ENCODE data around the gene KDM6B. TPM values are rescaled to one million over a fixed set of nuclear protein-coding genes. Genes with fewer than 3 reads are reported as not detected.

KDM6B gene
- total RNA-seq, 4 donors from 2014 or later = 4.8 to 14.4 (median 10.4) TPM

GRCh38 chr17:7825206-7825990 is 8.6 kb upstream of the KDM6B start:
- intact Hi-C loops (cut with DNase I) = no loop called here
- WGBS, 2 donors = 48 to 49% methylated on average over 12 of the region's 12 CpGs
- Histone ChIP-seq H3K4me3 (replicated peaks in 1 of 3) (no peak overlapping the region), H3K4me1 (no peaks in the 10 kb centered on the region), H3K27ac (no peak overlapping the region), H3K9me3 (no peaks in the 10 kb centered on the region), H3K27me3 (no peaks in the 10 kb centered on the region), H3K36me3 (no peaks in the 10 kb centered on the region)
- DNase-seq = no peak
- TF ChIP-seq CTCF (IDR thresholded peaks at IDR 0.05) (no peak), POLR2A (IDR thresholded peaks at IDR 0.05) (no peak)

GRCh38 chr17:7830616-7831015 is 3.4 kb upstream of the KDM6B start:
- Histone ChIP-seq H3K36me3 (no peaks in the 10 kb centered on the region), H3K27ac (no peak overlapping the region), H3K27me3 (no peaks in the 10 kb centered on the region), H3K9me3 (no peaks in the 10 kb centered on the region), H3K4me3 (replicated peaks in 1 of 3) (no peak overlapping the region), H3K4me1 (peaks cover 3 to 6% of the 10 kb centered on the region in 2 donors)
- TF ChIP-seq POLR2A (IDR thresholded peaks at IDR 0.05) (no peak), CTCF (IDR thresholded peaks at IDR 0.05) (no peak)
- WGBS, 2 donors = 89 to 92% methylated on average over 8 of the region's 8 CpGs
- DNase-seq = no peak
- intact Hi-C loops (cut with DNase I) = no loop called here

- DNase-seq = no peak
- TF ChIP-seq POLR2A (IDR thresholded peaks at IDR 0.05) (no peak), CTCF (IDR thresholded peaks at IDR 0.05) (no peak)
- peaks cover 3 to 6% of the 10 kb centered on the region in 2 donors for H3K4me1 ChIP-seq
- H3K4me3 ChIP-seq (replicated peaks in 1 of 3) = no peak overlapping the region
- H3K27ac ChIP-seq = no peak overlapping the region
- H3K36me3 ChIP-seq = no peaks in the 10 kb centered on the region
- no peaks in the 10 kb centered on the region for H3K9me3 ChIP-seq
- no peaks in the 10 kb centered on the region for H3K27me3 ChIP-seq
- intact Hi-C loops (cut with DNase I) = no loop called here
- 60 to 66% methylated on average over 7 of the region's 7 CpGs for WGBS, 2 donors
These were observed 2.8 kb upstream of the KDM6B start for GRCh38 chr17:7831233-7831632.

- peaks cover 14 to 16% of the 10 kb centered on the region in 2 donors for H3K4me1 ChIP-seq
- intact Hi-C loops (cut with DNase I) = no loop called here
- H3K27ac ChIP-seq = no peak overlapping the region
- no peaks in the 10 kb centered on the region for H3K9me3 ChIP-seq
- H3K36me3 ChIP-seq = no peaks in the 10 kb centered on the region
- no peak for DNase-seq
- 89 to 92% methylated on average over 10 of the region's 10 CpGs for WGBS, 2 donors
- H3K4me3 ChIP-seq (replicated peaks in 1 of 3) = no peak overlapping the region
- TF ChIP-seq CTCF (IDR thresholded peaks at IDR 0.05) (no peak), POLR2A (IDR thresholded peaks at IDR 0.05) (no peak)
- H3K27me3 ChIP-seq = no peaks in the 10 kb centered on the region
These were observed 1.6 kb upstream of the KDM6B start for GRCh38 chr17:7832431-7832830.

GRCh38 chr17:7833011-7833794 is 814 bp upstream of the KDM6B start:
- no peak for DNase-seq
- H3K27ac ChIP-seq = no peak overlapping the region
- WGBS, 2 donors = 42 to 44% methylated on average over 19 of the region's 19 CpGs
- peaks cover 20 to 23% of the 10 kb centered on the region in 2 donors for H3K4me1 ChIP-seq
- H3K27me3 ChIP-seq = no peaks in the 10 kb centered on the region
- peak overlapping the region in 1 of 3 donors; percentile 84 for H3K4me3 ChIP-seq (replicated peaks in 1 of 3)
- H3K9me3 ChIP-seq = no peaks in the 10 kb centered on the region
- intact Hi-C loops (cut with DNase I) = no loop called here
- no peaks in the 10 kb centered on the region for H3K36me3 ChIP-seq
- TF ChIP-seq POLR2A (IDR thresholded peaks at IDR 0.05) (peak in 1 of 2 donors; percentile 25), CTCF (IDR thresholded peaks at IDR 0.05) (no peak)
